Measurements from ENCODE around the gene NHP2.
A peak's percentile ranks its signal among the peaks of the same experiment; 100 is the strongest.

NHP2 gene

GRCh38 chr5:178113141-178113787 is 40.4 kb downstream of the NHP2 start, which contains the start of gene N4BP3:
TSS of gene N4BP3 (plus strand) at chr5:178113532. CDS start at chr5:178119584, 6,052 bp downstream.
- DNase-seq: peak; percentile 83

DNA sequence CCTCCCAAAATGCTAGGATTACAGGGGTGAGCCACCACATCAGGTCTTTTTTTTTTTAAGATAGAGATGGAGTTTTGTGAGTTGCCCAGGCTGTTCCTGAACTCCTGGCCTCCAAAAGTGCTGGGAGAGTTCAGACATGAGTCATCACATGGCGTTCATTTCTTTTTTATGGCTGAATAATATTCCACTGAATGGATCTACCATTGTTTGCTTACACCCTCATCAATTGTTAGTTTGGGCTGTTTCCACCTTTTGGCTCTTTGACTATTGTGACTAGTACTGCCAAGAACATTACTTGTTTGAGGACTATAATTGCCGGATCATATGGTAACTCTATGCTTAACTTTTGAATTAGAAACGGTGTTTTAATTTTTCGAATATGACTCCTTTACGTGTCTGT is 41.1 kb downstream of the NHP2 start:
- DNase-seq: no peak

- no peak for DNase-seq
Observed at GRCh38 chr5:178111925-178112324, 41.8 kb downstream of the NHP2 start.

- no peak for DNase-seq
Observed at GRCh38 chr5:178110511-178110910, 43.2 kb downstream of the NHP2 start.

DNA sequence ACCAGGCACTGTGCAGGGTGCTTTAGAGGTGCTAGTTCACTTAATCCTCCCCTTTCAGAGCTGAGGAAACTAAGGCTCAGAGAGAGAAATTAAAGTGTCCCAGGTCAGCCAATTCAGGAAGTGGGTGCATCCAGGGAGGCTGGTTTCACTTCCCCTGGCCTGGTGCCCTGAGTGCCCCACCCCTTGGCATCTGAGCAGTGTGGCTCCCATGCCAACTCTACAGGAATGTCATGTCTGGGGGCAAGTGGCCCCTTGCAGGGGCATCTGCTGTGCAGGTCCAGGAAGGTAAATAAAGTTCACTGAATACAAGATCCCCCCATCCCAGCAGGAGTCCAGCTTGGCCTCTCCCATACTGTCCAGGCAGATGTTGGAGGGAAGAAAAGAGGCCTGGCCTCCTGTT is 44.7 kb downstream of the NHP2 start:
- no peak for DNase-seq

GRCh38 chr5:178108446-178108845 is 45.2 kb downstream of the NHP2 start:
- no peak for DNase-seq

DNA sequence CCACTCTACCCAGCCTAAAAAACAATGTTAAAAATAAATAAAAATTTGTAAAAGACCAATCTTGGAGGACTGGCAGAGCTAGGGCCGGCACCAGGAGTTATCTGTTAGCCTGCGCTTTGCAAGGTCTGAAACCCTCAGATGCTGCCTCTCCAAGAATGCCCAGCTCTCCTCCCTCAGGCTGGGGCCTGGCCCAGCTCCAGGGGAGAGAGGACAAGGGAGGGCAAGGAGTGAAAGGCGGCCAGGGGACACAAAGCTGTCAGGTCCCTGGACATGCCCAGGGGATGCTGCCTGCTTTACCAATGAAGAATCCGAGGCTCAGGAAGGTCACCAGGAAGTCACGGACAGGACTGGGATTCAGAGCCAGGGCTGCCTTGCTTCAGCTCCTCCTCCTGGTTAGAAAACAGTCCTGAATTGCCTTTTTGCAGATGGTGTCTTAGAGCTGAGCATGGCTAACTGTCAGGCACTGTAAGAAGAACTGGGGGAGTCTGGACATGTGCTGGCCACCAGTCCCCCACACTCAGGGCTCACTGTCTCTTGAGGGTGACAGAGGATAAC is 45.9 kb downstream of the NHP2 start:
- DNase-seq: no peak

DNA sequence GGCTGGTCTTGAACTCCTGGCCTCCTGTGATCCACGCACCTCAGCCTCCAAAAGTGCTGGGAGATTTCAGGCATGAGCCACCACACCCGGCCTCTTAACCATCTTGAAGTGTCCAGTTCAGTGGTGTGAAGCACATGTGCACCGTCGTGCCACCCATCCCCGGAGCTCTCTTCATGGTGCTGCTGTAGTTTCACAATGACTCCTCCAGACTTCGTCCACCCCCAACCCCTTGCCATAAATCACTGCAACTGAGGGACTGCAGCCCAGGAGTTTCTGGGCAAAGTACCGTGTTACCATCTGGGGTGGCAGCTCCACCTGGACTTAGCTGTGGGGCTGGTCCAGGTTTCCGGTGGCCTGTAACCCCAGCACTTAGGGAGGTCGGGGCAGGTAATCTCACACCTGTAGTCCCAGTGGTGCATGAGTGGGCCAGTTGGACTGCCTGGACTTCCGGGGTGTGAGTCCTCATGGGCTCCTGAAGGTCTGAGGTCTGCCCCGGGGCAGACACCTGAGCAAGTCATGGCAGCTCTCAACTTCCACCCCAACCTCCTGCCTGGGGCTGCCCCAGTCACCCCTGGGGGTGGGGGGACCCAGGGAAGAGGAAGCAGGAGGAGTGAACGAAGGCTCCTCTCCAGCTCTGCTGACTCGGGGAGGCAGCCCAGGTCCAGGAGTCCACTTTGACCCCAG is 47.0 kb downstream of the NHP2 start:
- DNase-seq: no peak

DNA sequence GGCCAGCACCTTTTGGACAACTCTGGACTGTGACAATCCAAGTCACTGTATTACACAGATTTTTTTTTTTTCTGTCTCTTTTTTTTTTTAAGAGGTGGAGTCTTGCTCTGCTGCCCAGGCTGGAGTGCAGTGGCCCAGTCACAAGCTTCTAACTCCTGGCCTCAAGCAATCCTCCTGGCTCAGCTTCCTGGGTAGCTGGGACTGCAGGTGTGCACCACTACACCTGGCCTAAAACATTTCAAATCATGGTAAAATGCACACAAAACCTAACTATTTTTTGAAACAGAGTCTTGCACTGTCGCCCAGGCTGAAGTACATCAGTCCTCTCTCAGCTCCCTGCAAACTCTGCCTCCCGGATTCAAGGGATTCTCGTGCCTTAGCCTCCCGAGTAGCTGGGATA is 47.6 kb downstream of the NHP2 start:
- no peak for DNase-seq

DNA sequence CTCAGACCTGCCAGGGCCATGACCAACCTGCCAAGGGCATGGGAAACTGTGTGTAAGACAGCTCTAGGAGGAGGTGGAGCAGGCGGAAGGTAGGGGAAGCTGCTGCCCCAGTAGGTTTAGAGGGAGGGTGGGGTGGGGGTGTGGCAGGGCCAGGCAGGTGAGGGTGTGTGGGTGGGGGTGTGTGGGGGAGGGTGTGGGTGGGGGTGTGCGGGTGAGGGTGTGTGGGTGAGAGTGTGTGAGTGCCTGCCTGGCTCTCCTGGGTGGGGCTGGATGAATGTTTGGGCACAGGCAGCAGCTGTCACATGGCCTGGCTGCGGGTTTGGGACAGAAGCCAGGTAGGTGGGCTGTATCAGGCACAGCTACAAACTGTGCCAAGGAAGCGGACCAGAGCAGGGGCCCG is 49.2 kb downstream of the NHP2 start:
- DNase-seq: no peak

DNA sequence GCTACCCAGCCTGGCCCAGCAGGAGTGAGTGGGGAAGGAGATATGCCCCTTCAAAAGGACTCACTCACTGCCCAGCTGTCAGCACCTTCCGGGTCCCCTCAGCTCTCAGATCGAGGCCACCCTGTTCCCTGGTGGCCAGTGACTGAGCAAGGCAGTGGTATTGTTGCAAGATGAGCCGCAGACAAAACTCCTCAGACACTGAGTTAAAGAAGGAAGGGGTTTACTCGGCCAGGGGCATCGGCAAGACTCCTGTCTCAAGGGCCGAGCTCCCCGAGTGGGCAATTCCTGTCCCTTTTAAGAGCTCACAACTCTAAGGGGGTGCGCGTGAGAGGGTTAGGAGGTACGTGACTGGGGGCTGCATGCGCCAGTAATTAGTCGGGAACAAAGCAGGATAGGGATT is 50.1 kb downstream of the NHP2 start:
- DNase-seq: no peak
